HEK293 (cell line): ENCODE measurements around the gene FAM131B.
A peak's percentile ranks its signal among the peaks of the same experiment; 100 is the strongest.

Experiments used
- GLI2 ChIP-seq: fragments of 450-650 bp; formaldehyde crosslinking; IDR thresholded peaks from 2 replicates; pipeline ENCODE4; 2017; ENCODE audit warnings: missing biosample characterization, missing genetic modification characterization, low read depth, borderline replicate concordance
- GLIS2 ChIP-seq: fragments of 450-650 bp; formaldehyde crosslinking; IDR thresholded peaks from 2 replicates; pipeline ENCODE4 v1.5.1; 2016; ENCODE audit warnings: missing biosample characterization, missing genetic modification characterization
- IKZF3 ChIP-seq: fragments of 450-650 bp; IDR thresholded peaks from 2 replicates; pipeline ENCODE4 v1.5.0; 2018; ENCODE audit warnings: missing biosample characterization, mild to moderate bottlenecking, missing genetic modification characterization, moderate library complexity
- MEIS1 ChIP-seq: sonication (generic); formaldehyde crosslinking; IDR thresholded peaks from 2 replicates; pipeline ENCODE4 v1.8.1; 2022; ENCODE audit warnings: missing genetic modification reagents, mild to moderate bottlenecking, borderline replicate concordance
- ZBTB7A ChIP-seq: fragments of 450-650 bp; formaldehyde crosslinking; IDR thresholded peaks from 2 replicates; pipeline ENCODE4 v1.5.1; 2016; ENCODE audit warnings: low read depth, missing biosample characterization, missing genetic modification characterization
- ZNF140 ChIP-seq: fragments of 450-650 bp; formaldehyde crosslinking; IDR thresholded peaks from 2 replicates; pipeline ENCODE4 v1.5.1; 2016; ENCODE audit warnings: missing biosample characterization, missing genetic modification characterization
- ZNF155 ChIP-seq: fragments of 450-650 bp; formaldehyde crosslinking; IDR thresholded peaks from 2 replicates; pipeline ENCODE4 v1.5.1; 2016; ENCODE audit warnings: missing biosample characterization, missing genetic modification characterization
- ZNF169 ChIP-seq: fragments of 450-650 bp; formaldehyde crosslinking; IDR thresholded peaks from 2 replicates; pipeline ENCODE4 v1.5.1; 2016; ENCODE audit warnings: missing biosample characterization, missing genetic modification characterization
- ZNF211 ChIP-seq: fragments of 450-650 bp; formaldehyde crosslinking; IDR thresholded peaks from 2 replicates; pipeline ENCODE4 v1.5.1; 2016; ENCODE audit warnings: low read depth, missing biosample characterization, missing genetic modification characterization
- ZNF214 ChIP-seq: fragments of 450-650 bp; formaldehyde crosslinking; IDR thresholded peaks from 2 replicates; pipeline ENCODE4 v1.5.1; 2017; ENCODE audit warnings: missing biosample characterization, mild to moderate bottlenecking, missing genetic modification characterization, borderline replicate concordance
- ZNF248 ChIP-seq: fragments of 450-650 bp; formaldehyde crosslinking; IDR thresholded peaks from 2 replicates; pipeline ENCODE4 v1.5.1; 2017; ENCODE audit warnings: missing biosample characterization, missing genetic modification characterization
- ZNF311 ChIP-seq: fragments of 450-650 bp; formaldehyde crosslinking; IDR thresholded peaks from 2 replicates; pipeline ENCODE4 v1.5.1; 2017; ENCODE audit warnings: missing biosample characterization, missing genetic modification characterization, borderline replicate concordance
- ZNF335 ChIP-seq: fragments of 450-650 bp; formaldehyde crosslinking; conservative IDR thresholded peaks from 2 replicates; pipeline ENCODE4 v1.5.1; 2016; ENCODE audit warnings: missing biosample characterization, missing genetic modification characterization
- ZNF433 ChIP-seq: fragments of 450-650 bp; formaldehyde crosslinking; IDR thresholded peaks from 2 replicates; pipeline ENCODE4 v1.5.1; 2016; ENCODE audit warnings: missing biosample characterization, missing genetic modification characterization, low read depth
- ZNF600 ChIP-seq: fragments of 450-650 bp; formaldehyde crosslinking; IDR thresholded peaks from 2 replicates; pipeline ENCODE4 v1.5.1; 2016; ENCODE audit warnings: missing biosample characterization, missing genetic modification characterization
- ZNF677 ChIP-seq: fragments of 450-650 bp; IDR thresholded peaks from 2 replicates; pipeline ENCODE4 v1.5.0; 2018; ENCODE audit warnings: missing biosample characterization, mild to moderate bottlenecking, missing genetic modification characterization, moderate library complexity
- ZNF768 ChIP-seq: fragments of 450-650 bp; formaldehyde crosslinking; IDR thresholded peaks from 2 replicates; pipeline ENCODE4 v1.5.1; 2018; ENCODE audit warnings: missing biosample characterization, mild to moderate bottlenecking, missing genetic modification characterization
- ZNF830 ChIP-seq: fragments of 450-650 bp; IDR thresholded peaks from 2 replicates; pipeline ENCODE4 v1.5.0; 2018; ENCODE audit warnings: missing biosample characterization, missing genetic modification characterization, low read depth, mild to moderate bottlenecking, moderate library complexity
- TF ChIP-seq, protein P1 (sequence below): fragments of 450-650 bp; formaldehyde crosslinking; IDR thresholded peaks from 2 replicates; pipeline ENCODE4 v1.5.1; 2016; ENCODE audit warnings: missing biosample characterization, missing genetic modification characterization
- TF ChIP-seq, protein P2 (sequence below): fragments of 450-650 bp; formaldehyde crosslinking; IDR thresholded peaks from 2 replicates; pipeline ENCODE4 v1.5.1; 2016; ENCODE audit warnings: missing biosample characterization, missing genetic modification characterization
- TF ChIP-seq, protein P3 (sequence below): fragments of 450-650 bp; formaldehyde crosslinking; IDR thresholded peaks from 2 replicates; pipeline ENCODE4 v1.5.1; 2017; ENCODE audit warnings: missing biosample characterization, missing genetic modification characterization
- TF ChIP-seq, protein P4 (sequence below): fragments of 450-650 bp; formaldehyde crosslinking; IDR thresholded peaks from 2 replicates; pipeline ENCODE4 v1.5.1; 2016; ENCODE audit warnings: missing biosample characterization, missing genetic modification characterization
- TF ChIP-seq, protein P5 (sequence below): fragments of 450-650 bp; formaldehyde crosslinking; IDR thresholded peaks from 2 replicates; pipeline ENCODE4 v1.5.1; 2016; ENCODE audit warnings: missing biosample characterization, missing genetic modification characterization
- TF ChIP-seq, protein P6 (sequence below): fragments of 450-650 bp; formaldehyde crosslinking; IDR thresholded peaks from 2 replicates; pipeline ENCODE4 v1.5.1; 2016; ENCODE audit warnings: missing biosample characterization, missing genetic modification characterization

The FAM131B gene

DNA sequence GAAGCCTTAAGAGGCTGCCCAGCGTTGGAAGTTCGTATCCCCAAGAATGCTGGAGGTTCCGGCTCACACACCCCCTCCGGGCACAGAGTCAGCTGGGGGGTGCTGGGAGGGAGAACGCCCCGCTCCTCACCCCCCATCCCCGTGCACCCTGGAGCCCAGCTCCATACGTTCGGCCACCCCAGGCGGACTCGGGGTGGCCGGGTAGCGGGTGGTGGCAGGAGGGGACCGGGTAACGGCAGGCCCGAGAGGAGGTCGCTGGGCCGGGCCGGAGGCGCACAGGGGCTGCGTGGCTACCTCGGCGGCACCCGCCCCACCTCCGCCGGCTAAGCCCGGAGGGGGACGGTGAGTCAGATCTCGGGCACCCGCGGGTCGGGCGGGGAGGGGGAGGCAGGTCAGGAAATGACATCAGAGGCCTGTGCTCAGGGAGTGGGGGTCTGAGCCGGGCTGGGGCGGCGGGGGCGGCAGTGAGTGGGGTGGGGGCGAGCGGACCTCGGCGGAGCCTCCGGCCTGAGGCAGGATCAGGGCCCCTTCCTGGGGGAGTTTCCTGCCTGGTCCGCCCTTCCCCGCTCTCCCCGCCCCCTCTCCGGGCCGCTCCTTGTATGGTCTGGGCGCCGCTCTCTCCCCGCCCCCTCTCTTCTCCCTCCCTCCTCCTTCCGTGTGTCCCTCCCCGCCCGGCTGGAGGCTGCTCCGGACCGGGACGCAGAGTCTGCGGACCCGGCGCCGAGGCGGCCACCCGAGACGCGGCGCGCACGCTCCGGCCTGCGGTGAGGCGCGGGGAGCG is 18.3 kb upstream of the FAM131B start, which contains the start of gene ZYX (continued):
- TF ChIP-seq, protein P1, sequence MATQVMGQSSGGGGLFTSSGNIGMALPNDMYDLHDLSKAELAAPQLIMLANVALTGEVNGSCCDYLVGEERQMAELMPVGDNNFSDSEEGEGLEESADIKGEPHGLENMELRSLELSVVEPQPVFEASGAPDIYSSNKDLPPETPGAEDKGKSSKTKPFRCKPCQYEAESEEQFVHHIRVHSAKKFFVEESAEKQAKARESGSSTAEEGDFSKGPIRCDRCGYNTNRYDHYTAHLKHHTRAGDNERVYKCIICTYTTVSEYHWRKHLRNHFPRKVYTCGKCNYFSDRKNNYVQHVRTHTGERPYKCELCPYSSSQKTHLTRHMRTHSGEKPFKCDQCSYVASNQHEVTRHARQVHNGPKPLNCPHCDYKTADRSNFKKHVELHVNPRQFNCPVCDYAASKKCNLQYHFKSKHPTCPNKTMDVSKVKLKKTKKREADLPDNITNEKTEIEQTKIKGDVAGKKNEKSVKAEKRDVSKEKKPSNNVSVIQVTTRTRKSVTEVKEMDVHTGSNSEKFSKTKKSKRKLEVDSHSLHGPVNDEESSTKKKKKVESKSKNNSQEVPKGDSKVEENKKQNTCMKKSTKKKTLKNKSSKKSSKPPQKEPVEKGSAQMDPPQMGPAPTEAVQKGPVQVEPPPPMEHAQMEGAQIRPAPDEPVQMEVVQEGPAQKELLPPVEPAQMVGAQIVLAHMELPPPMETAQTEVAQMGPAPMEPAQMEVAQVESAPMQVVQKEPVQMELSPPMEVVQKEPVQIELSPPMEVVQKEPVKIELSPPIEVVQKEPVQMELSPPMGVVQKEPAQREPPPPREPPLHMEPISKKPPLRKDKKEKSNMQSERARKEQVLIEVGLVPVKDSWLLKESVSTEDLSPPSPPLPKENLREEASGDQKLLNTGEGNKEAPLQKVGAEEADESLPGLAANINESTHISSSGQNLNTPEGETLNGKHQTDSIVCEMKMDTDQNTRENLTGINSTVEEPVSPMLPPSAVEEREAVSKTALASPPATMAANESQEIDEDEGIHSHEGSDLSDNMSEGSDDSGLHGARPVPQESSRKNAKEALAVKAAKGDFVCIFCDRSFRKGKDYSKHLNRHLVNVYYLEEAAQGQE (tag by site-specific recombination), result no peak
- TF ChIP-seq ZNF211 (tag by site-specific recombination), result no peak
- TF ChIP-seq IKZF3 (tag by site-specific recombination), result peak; percentile 48; the same call in 1 of the 2 replicates
- peak; percentile 99 for TF ChIP-seq GLIS2
- TF ChIP-seq ZNF600 (tag by site-specific recombination), result no peak; the same call in none of the 2 replicates
- peak; percentile 78 for TF ChIP-seq ZNF335 (tag by site-specific recombination)
- no peak for TF ChIP-seq ZNF140 (tag by site-specific recombination)
- TF ChIP-seq ZBTB7A (tag by site-specific recombination), result no peak
- no peak for TF ChIP-seq ZNF433 (tag by site-specific recombination)
- TF ChIP-seq, protein P2, sequence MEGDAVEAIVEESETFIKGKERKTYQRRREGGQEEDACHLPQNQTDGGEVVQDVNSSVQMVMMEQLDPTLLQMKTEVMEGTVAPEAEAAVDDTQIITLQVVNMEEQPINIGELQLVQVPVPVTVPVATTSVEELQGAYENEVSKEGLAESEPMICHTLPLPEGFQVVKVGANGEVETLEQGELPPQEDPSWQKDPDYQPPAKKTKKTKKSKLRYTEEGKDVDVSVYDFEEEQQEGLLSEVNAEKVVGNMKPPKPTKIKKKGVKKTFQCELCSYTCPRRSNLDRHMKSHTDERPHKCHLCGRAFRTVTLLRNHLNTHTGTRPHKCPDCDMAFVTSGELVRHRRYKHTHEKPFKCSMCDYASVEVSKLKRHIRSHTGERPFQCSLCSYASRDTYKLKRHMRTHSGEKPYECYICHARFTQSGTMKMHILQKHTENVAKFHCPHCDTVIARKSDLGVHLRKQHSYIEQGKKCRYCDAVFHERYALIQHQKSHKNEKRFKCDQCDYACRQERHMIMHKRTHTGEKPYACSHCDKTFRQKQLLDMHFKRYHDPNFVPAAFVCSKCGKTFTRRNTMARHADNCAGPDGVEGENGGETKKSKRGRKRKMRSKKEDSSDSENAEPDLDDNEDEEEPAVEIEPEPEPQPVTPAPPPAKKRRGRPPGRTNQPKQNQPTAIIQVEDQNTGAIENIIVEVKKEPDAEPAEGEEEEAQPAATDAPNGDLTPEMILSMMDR (tag by site-specific recombination), result no peak
- TF ChIP-seq, protein P3, sequence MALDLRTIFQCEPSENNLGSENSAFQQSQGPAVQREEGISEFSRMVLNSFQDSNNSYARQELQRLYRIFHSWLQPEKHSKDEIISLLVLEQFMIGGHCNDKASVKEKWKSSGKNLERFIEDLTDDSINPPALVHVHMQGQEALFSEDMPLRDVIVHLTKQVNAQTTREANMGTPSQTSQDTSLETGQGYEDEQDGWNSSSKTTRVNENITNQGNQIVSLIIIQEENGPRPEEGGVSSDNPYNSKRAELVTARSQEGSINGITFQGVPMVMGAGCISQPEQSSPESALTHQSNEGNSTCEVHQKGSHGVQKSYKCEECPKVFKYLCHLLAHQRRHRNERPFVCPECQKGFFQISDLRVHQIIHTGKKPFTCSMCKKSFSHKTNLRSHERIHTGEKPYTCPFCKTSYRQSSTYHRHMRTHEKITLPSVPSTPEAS (tag by site-specific recombination), result no peak
- no peak for TF ChIP-seq GLI2
- TF ChIP-seq, protein P4, sequence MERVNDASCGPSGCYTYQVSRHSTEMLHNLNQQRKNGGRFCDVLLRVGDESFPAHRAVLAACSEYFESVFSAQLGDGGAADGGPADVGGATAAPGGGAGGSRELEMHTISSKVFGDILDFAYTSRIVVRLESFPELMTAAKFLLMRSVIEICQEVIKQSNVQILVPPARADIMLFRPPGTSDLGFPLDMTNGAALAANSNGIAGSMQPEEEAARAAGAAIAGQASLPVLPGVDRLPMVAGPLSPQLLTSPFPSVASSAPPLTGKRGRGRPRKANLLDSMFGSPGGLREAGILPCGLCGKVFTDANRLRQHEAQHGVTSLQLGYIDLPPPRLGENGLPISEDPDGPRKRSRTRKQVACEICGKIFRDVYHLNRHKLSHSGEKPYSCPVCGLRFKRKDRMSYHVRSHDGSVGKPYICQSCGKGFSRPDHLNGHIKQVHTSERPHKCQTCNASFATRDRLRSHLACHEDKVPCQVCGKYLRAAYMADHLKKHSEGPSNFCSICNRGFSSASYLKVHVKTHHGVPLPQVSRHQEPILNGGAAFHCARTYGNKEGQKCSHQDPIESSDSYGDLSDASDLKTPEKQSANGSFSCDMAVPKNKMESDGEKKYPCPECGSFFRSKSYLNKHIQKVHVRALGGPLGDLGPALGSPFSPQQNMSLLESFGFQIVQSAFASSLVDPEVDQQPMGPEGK (tag by site-specific recombination), result peak; percentile 93
- TF ChIP-seq, protein P5, sequence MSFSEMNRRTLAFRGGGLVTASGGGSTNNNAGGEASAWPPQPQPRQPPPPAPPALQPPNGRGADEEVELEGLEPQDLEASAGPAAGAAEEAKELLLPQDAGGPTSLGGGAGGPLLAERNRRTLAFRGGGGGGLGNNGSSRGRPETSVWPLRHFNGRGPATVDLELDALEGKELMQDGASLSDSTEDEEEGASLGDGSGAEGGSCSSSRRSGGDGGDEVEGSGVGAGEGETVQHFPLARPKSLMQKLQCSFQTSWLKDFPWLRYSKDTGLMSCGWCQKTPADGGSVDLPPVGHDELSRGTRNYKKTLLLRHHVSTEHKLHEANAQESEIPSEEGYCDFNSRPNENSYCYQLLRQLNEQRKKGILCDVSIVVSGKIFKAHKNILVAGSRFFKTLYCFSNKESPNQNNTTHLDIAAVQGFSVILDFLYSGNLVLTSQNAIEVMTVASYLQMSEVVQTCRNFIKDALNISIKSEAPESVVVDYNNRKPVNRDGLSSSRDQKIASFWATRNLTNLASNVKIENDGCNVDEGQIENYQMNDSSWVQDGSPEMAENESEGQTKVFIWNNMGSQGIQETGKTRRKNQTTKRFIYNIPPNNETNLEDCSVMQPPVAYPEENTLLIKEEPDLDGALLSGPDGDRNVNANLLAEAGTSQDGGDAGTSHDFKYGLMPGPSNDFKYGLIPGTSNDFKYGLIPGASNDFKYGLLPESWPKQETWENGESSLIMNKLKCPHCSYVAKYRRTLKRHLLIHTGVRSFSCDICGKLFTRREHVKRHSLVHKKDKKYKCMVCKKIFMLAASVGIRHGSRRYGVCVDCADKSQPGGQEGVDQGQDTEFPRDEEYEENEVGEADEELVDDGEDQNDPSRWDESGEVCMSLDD (tag by site-specific recombination), result peak; percentile 96
- TF ChIP-seq, protein P6, sequence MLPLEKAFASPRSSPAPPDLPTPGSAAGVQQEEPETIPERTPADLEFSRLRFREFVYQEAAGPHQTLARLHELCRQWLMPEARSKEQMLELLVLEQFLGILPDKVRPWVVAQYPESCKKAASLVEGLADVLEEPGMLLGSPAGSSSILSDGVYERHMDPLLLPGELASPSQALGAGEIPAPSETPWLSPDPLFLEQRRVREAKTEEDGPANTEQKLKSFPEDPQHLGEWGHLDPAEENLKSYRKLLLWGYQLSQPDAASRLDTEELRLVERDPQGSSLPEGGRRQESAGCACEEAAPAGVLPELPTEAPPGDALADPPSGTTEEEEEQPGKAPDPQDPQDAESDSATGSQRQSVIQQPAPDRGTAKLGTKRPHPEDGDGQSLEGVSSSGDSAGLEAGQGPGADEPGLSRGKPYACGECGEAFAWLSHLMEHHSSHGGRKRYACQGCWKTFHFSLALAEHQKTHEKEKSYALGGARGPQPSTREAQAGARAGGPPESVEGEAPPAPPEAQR (tag by site-specific recombination), result no peak
- no peak for TF ChIP-seq ZNF214 (tag by site-specific recombination)
- no peak for TF ChIP-seq MEIS1
- TF ChIP-seq ZNF830, result no peak
- no peak for TF ChIP-seq ZNF169 (tag by site-specific recombination)
- no peak for TF ChIP-seq ZNF311 (tag by site-specific recombination)
- TF ChIP-seq ZNF677 (tag by site-specific recombination), result no peak
- no peak for TF ChIP-seq ZNF768
- TF ChIP-seq ZNF248, result no peak
- no peak for TF ChIP-seq ZNF155 (tag by site-specific recombination)
